Suppressor macrophage (primary cell): ENCODE measurements around the gene SPOCD1.

Experiments used
- DNase-seq, 4 experiments: peaks; one replicate each; pipeline ENCODE4 v3.0.0-alpha.2; 2020 to 2022

The SPOCD1 gene

GRCh38 chr1:31799895-31800673 is 15.7 kb downstream of the SPOCD1 start:
- peak; percentile 32 to 59 (median 54) for DNase-seq

DNA sequence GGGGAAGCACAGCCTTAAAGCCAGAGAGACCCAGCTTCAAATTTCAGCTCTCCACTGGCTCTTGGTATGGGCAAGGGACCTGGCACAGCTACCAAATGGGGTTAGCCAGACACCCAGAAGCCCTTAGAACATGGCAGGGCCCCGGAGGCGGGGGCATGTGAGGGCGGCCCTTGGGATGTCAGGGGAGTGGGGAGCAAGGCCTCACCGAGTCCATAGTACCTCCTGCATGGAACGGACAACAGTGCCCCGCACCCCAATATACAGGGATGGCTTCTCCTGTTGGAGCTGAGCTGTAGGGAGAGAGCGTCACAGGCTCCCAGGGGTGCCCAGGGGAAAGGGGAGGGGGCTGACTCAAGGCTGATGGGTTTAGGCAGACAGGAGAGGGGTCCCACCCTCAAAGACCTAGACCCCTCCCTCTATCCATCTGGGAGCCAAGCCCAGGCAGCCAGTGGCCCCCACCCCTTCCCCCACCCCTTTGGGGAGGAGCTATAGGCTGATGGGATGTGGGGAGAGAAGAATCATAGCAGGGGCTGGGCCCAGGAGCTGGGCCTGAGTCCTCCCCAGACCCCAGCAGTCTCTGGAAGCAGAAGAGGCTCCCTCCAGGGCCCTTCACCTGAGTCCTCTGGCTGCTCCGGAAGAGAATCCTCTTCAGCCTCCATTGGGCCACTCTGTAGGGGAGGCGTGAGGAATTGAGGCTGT is 16.5 kb downstream of the SPOCD1 start:
- no peak for DNase-seq

DNA sequence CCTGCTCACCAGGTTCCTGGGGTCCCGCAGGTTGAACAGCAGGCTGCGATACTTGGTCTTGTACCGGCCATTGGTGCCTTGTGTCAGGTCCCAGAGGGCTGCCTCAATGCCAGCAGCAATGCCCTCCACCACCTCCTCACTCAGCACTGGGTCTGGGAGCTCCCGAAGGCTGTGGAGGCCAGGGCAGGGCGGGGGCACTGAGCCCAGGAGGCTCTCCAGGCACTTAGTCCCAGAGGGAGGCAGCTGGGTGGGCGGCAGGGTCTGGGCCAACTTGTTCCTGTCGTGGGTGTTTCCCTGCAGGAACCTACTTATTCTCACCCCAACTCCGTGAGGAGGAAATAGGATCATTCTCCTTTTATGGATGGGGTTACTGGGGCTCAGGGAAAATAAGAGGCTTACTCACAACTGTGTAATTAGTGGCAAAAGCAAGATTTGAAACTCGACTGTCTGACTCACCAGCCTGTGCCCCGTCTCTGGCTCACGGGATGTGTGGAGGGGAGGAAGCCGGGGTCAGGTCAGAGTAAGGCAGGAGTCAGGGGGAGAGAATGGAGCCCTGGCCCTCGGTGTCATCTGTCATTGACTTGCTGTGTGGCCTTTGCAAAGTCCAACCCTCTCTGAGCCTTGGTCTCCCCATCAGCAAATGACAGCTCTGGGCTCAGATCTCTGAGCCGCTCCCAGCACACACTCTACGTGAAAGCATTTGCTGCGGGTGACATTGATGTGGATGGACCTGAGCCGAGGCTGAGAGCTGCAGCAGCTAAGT is 17.2 kb downstream of the SPOCD1 start:
- peak; percentile 85 to 95 (median 89) for DNase-seq

DNA sequence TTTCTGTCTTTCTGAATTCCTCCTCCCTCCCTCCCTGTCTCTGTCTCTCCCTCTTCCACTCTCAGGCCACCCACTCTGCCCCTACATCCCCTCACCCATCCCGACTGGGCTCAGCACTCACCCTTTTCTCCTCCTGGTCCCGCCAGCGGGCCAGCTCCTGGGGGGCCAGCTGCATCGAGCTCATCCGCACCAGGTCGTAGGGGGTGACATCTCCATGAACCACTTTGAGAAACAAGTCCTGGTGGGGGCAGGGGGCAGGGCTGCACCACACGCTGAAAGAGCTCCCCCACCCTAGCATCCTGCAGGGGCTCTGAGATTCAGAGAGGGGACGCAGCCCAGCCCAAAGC is 17.8 kb downstream of the SPOCD1 start:
- no peak for DNase-seq

DNA sequence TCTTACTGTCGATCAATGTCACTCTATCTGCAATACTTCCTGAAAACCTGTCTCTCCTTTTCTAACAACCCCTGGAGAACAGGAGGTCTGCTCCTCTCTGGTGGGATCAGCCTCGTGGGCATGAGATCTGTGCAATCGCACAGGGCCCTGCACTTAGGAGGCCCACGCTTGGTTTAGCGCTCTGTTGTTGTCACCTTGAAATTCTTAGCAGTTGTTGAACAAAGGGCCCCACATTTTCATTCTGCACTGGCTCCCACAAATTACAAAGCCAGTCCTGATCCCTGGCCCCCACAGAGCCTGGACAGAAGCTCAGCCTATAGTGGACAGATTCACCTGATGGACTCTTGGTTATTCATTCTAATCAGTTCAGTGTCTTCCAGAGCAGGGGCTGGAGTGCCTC is 18.6 kb downstream of the SPOCD1 start:
- DNase-seq = no peak

DNA sequence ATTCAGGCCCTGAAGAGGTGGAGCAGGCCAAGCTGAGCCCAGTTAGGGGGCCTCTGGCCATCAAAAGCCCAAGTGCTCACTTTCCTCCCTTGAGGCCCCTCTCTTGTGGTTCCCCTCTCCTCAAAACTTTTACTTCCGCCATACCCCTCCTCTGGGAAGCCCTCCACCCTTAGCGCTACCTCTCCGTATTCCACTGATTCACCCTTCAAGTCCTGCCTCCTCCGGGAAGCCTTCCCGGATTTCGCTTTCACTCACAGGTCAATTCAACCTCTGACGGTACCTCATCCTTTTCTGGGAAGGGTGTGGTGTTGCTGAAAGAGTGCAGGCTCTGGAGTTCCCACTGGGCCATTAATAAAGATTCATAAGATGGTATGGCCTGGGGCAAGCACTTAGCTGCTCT is 19.1 kb downstream of the SPOCD1 start:
- DNase-seq = no peak

GRCh38 chr1:31795801-31796621 is 19.8 kb downstream of the SPOCD1 start:
- peak in 2 of 4 experiments; percentile 37 to 47 for DNase-seq

GRCh38 chr1:31795096-31795675 is 20.6 kb downstream of the SPOCD1 start:
- DNase-seq = no peak

DNA sequence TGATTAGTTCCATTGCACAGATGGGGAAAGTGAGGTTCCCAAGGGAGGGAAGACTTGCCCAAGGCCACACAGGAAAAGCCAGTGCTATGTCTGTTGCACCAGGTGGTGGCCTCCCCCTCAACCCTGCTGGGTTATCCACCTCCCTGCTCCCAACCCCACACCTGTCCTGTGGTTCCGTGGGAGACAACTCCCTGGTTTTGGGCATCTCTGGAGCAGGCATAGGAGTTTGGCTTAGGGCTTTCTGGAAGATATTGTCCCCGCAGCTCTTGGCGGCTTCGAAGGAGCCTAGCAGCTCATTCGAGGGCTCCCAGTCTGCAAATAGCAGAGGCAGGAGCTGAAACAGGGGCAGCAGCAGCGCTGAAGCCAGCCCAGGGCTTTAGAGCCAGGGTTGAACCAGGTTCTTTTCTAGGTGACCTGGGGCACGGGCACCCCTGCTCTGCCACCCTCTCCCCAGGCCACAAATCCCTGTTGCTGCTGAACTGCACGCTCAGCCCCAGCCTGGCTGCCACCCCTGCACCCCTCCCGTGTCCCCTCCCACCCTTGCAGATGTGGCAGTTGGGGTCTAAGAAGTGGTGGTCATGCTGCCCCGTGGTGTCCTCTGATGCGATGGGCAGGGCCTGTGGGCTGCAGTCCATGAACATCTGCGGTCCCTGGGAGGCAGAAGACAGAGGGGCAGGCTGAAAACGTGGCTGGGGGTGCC is 22.1 kb downstream of the SPOCD1 start:
- DNase-seq = no peak

DNA sequence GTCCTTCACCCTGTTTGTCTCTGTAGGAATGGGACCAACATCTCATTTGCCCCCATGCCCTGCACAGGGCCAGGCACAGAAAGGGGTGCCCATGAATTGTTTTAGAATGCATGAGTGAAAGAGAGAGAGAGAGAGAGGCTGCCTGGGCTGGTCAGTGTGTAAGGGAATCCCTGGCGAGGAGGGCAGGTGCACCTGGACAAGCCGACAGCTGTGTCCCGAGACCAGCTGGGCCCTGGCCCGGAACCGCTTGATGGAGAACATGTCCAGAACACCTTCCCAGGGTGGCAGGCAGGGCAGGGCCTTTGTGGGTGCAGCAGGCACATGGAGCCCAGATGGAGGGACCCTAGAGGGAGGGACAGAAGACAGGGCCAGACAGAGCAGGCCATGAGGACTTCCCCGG is 22.7 kb downstream of the SPOCD1 start:
- no peak for DNase-seq

- DNase-seq = no peak
These were observed 23.3 kb downstream of the SPOCD1 start for GRCh38 chr1:31792541-31792940.

GRCh38 chr1:31792116-31792515 is 23.7 kb downstream of the SPOCD1 start:
- DNase-seq = no peak

DNA sequence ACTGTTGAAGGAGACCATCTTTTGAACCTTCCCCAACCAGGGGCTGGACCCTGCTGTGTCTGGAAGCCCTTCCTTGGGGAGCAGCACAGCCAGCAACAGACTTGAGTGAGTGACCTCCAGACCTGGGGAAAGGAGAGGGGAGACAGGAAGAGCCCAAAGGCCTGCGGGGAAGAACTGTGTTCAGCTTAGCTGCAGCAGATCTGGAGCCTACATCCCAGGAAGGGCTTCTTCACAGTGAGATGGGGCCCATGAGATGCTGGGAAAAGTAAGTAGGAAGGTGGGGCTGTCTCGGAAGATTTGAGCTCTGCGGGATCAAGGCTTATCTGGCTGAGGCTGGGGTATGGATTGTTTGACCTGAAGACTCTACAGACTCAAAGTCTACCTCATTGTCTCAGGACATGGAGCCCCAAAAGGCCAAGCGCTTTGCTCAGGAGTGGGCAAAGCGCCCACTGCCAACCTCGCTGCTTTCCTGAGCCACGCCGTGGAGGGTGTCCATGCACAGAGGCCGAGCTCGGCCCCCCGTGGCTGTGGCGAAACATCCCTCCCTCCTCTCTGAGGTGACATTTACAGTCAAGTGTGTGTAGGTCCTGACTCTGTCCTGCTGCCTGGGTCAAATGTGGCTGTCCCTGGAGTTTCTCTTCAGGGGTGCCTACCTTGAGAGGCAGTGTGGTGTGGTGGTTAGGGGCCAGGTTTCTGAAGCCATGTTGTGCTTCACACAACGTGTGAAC is 24.5 kb downstream of the SPOCD1 start:
- DNase-seq = no peak

GRCh38 chr1:31790641-31791091 is 25.2 kb downstream of the SPOCD1 start:
- DNase-seq = no peak

DNA sequence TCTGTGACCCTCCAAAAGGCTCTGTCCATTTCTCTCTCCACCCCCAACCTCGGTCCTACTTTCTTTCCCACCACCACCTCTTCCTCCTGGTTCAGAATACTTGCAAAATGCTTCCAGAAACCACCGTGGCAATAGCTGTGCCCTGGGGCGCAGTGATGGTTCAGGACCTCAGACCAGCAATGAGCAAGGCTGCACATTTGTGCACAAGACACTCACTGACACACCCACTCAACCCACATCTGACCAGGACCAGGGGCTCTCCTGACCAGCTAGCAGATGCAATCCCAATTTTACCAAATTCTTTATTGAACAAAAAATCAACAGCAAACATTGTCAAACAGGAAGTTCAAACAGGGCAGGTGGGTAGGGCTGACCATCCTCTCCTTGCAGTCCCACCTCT is 25.7 kb downstream of the SPOCD1 start:
- DNase-seq = no peak

DNA sequence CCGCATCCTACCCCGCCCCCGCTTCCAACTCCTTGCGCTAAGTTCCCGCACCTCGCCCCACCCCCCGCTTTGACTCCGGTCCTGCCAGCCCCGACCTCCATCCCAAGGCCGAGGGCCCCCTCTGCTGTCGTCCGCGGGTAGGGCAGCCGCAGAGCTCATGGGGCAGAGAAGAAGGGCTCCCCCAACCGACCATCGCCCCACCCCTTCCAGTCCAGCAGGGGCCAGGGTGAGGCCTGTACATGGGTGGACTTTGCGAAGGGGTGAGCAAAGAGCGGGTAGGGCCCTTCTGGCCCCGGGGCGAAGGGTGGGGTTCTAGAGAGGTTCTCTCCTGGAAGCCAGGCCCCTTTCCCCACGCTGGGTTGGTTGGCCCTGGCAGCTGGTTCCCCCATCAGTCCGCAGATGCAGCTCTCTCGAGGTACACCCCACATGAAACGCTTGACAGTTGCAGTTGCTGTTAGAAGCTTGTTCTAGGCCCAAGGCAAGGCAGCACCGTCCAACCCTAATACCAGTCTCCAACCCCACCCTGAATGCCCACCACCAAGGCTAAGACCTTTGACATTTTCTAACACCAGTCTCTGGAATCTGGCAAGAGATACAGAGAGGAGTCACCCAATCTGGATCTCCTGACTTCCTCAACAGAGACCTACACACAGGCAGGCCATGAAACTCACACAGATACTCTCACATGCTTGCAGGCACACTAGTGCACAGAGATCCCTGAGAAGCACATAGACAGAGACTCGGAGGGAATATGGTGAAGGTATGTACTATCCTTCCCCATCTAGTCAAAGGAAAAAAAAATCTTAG is 26.4 kb downstream of the SPOCD1 start:
- DNase-seq = peak; percentile 89 to 95 (median 94)

DNA sequence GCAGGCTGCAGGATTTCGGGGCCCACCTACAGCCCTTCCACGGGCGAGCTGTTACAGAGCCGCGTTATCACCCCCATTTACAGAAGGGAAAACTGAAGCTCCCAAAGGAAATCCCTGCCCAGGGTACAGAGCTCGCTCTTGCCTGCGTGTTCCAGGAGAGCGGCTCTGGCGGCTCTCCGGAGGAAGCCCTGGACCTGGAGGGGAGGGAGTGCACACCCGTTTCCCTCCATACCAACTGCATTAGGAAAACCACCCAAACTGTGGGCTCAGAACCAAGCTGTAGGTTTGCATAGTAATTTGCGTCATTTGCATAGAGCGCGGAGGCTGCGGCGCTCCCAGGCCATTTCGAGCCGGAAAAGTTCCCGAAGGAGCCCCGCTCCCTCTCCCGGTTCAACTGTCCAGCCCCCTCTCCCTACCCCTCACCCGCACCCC is 27.0 kb downstream of the SPOCD1 start:
- DNase-seq = peak in 2 of 4 experiments; percentile 41 to 51

GRCh38 chr1:31788138-31788824 is 27.5 kb downstream of the SPOCD1 start:
- DNase-seq = peak; percentile 93 to 96 (median 94)

GRCh38 chr1:31787786-31788137 is 28.1 kb downstream of the SPOCD1 start:
- no peak for DNase-seq
